ENCODE results near the gene H2BK1. TPM values are rescaled to one million over a fixed set of nuclear protein-coding genes. Genes with fewer than 3 reads are reported as not detected.

H2BK1 gene
- total RNA-seq, 1 experiment from 2014 or later, result not detected

GRCh38 chr7:151246102-151246850 lies 36.0 kb upstream of the H2BK1 start:
- peak; percentile 28 for DNase-seq (ENCODE audit: low spot score)
- in situ Hi-C loops (cut with HindIII; ENCODE audit: low sequenced_read_pairs), result no loop called here

- no peak for DNase-seq (ENCODE audit: low spot score)
- in situ Hi-C loops (cut with HindIII; ENCODE audit: low sequenced_read_pairs), result no loop called here
Measured at GRCh38 chr7:151245360-151246101, 35.2 kb upstream of the H2BK1 start.

- in situ Hi-C loops (cut with HindIII; ENCODE audit: low sequenced_read_pairs), result no loop called here
- peak; percentile 33 for DNase-seq (ENCODE audit: low spot score)
Measured at GRCh38 chr7:151244841-151245346, 34.6 kb upstream of the H2BK1 start.

- DNase-seq (ENCODE audit: low spot score), result peak; percentile 76
- in situ Hi-C loops (cut with HindIII; ENCODE audit: low sequenced_read_pairs), result no loop called here
Measured at GRCh38 chr7:151244196-151244840, 34.0 kb upstream of the H2BK1 start.

- DNase-seq (ENCODE audit: low spot score), result no peak
- in situ Hi-C loops (cut with HindIII; ENCODE audit: low sequenced_read_pairs), result no loop called here
Measured at GRCh38 chr7:151243408-151244195, 33.3 kb upstream of the H2BK1 start.

- DNase-seq (ENCODE audit: low spot score), result no peak
- in situ Hi-C loops (cut with HindIII; ENCODE audit: low sequenced_read_pairs), result no loop called here
Measured at GRCh38 chr7:151243045-151243349, 32.7 kb upstream of the H2BK1 start.

- in situ Hi-C loops (cut with HindIII; ENCODE audit: low sequenced_read_pairs), result no loop called here
- no peak for DNase-seq (ENCODE audit: low spot score)
Measured at GRCh38 chr7:151242159-151243044, 32.1 kb upstream of the H2BK1 start.

GRCh38 chr7:151241755-151242096 lies 31.4 kb upstream of the H2BK1 start:
- in situ Hi-C loops (cut with HindIII; ENCODE audit: low sequenced_read_pairs), result no loop called here
- no peak for DNase-seq (ENCODE audit: low spot score)

GRCh38 chr7:151240942-151241754 lies 30.9 kb upstream of the H2BK1 start:
- in situ Hi-C loops (cut with HindIII; ENCODE audit: low sequenced_read_pairs), result no loop called here
- no peak for DNase-seq (ENCODE audit: low spot score)

- no peak for DNase-seq (ENCODE audit: low spot score)
Measured at GRCh38 chr7:151240536-151240935, 30.2 kb upstream of the H2BK1 start.

GRCh38 chr7:151239837-151240459 lies 29.7 kb upstream of the H2BK1 start:
- no peak for DNase-seq (ENCODE audit: low spot score)

More at GRCh38 chr7:151240536-151240935, 30.2 kb upstream of the H2BK1 start:
- in situ Hi-C loops (cut with HindIII; ENCODE audit: low sequenced_read_pairs), result no loop called here

GRCh38 chr7:151238924-151239836 lies 28.9 kb upstream of the H2BK1 start:
- in situ Hi-C loops (cut with HindIII; ENCODE audit: low sequenced_read_pairs), result loop anchor here (5.0 kb wide), 1 partner anchor 78 kb away; no protein-coding TSS in a partner anchor
- no peak for DNase-seq (ENCODE audit: low spot score)

More at GRCh38 chr7:151239837-151240459, 29.7 kb upstream of the H2BK1 start:
- in situ Hi-C loops (cut with HindIII; ENCODE audit: low sequenced_read_pairs), result loop anchor here (5.0 kb wide), 1 partner anchor 77 kb away; no protein-coding TSS in a partner anchor

- no peak for DNase-seq (ENCODE audit: low spot score)
- in situ Hi-C loops (cut with HindIII; ENCODE audit: low sequenced_read_pairs), result loop anchor here (5.0 kb wide), 1 partner anchor 79 kb away; no protein-coding TSS in a partner anchor
Measured at GRCh38 chr7:151238190-151238810, 28.0 kb upstream of the H2BK1 start.

- DNase-seq (ENCODE audit: low spot score), result no peak
- in situ Hi-C loops (cut with HindIII; ENCODE audit: low sequenced_read_pairs), result loop anchor here (5.0 kb wide), 1 partner anchor 80 kb away; no protein-coding TSS in a partner anchor
Measured at GRCh38 chr7:151237244-151238189, 27.2 kb upstream of the H2BK1 start.

Measured in G401 (cell line).